Measurements from ENCODE around the gene ATG4C.

GRCh38 chr1:62746809-62747138, 37.2 kb upstream of the ATG4C start:
- TF ChIP-seq SUZ12 (IDR thresholded peaks at IDR 0.05) (no peak), FOXK2 (IDR thresholded peaks at IDR 0.05) (no peak), HDGF (IDR thresholded peaks at IDR 0.05; ENCODE audit: borderline replicate concordance) (no peak), FOXA1 (IDR thresholded peaks at IDR 0.05) (no peak), BHLHE40 (IDR thresholded peaks at IDR 0.05; ENCODE audit: borderline replicate concordance) (no peak), L3MBTL2 (conservative IDR thresholded peaks at IDR 0.05) (no peak), ZNF384 (IDR thresholded peaks at IDR 0.05) (no peak), ELF4 (IDR thresholded peaks at IDR 0.05) (no peak), FOXM1 (IDR thresholded peaks at IDR 0.05; ENCODE audit: borderline replicate concordance) (no peak), NFRKB (IDR thresholded peaks at IDR 0.05) (no peak)
